T-cell (primary cell): ENCODE measurements around the gene RAP1A. TPM values are rescaled to one million over a fixed set of nuclear protein-coding genes. Genes with fewer than 3 reads are reported as not detected.

ENCODE experiments used
- ATAC-seq, 4 experiments: fragments of 200-7000 bp in 3 of 4; fragments of 150-1000 bp in 1 of 4; cut with Tn5 transposase; replicated peaks in 1 of 4; 1 replicate in 3 of 4; 2 replicates in 1 of 4; pipeline ENCODE4 v1.10.0; 2021; ENCODE audit warnings: moderate library complexity in 3 of 4, mild to moderate bottlenecking in 2 of 4, moderate number of reproducible peaks in 1 of 4
- CTCF ChIA-PET, 2 donors: fragments of 300-600 bp; sonication (Branson Sonifier 250); formaldehyde crosslinking; loops; one replicate each; lab custom pipeline; 2022; ENCODE audit warnings: antibody characterized with exemption in 2 of 2; lab: Charles Lee
- POLR2A ChIA-PET, 2 donors: fragments of 300-600 bp; sonication (Branson Sonifier 250); formaldehyde crosslinking; loops; one replicate each; lab custom pipeline; 2022; ENCODE audit warnings: antibody characterized with exemption in 2 of 2; lab: Charles Lee
- DNase-seq, 35 experiments: peaks; one replicate each; pipeline versions ENCODE4 v3.0.0 to v3.0.0-alpha.2; 2013 to 2023
- H3K27ac ChIP-seq: one replicate; pipeline ENCODE4 v1.5.1; 2013; ENCODE audit warnings: low read length
- H3K27me3 ChIP-seq, 2 experiments: replicated peaks in 1 of 2; 1 replicate in 1 of 2; 2 replicates in 1 of 2; pipeline versions ENCODE4 v1.6.1 to v1.7.0; 2013; ENCODE audit warnings: low read length in 1 of 2, mixed read lengths in 1 of 2; ENCODE audit not compliant: control insufficient read depth in 2 of 2, insufficient read depth in 2 of 2; ENCODE audit errors: extremely low read depth in 1 of 2
- H3K36me3 ChIP-seq, 2 donors: 1 replicate in 1 of 2; 2 replicates in 1 of 2; pipeline versions ENCODE4 v1.6.1 to v1.7.0; 2013; ENCODE audit warnings: low read length in 1 of 2; ENCODE audit not compliant: control insufficient read depth in 2 of 2, insufficient read depth in 1 of 2; ENCODE audit errors: extremely low read depth in 1 of 2
- H3K4me1 ChIP-seq, 2 experiments: 1 replicate in 1 of 2; 2 replicates in 1 of 2; pipeline versions ENCODE4 v1.6.1 to v1.7.0; 2013; ENCODE audit warnings: low read length in 2 of 2, mixed read lengths in 1 of 2; ENCODE audit not compliant: insufficient read depth in 2 of 2, control insufficient read depth in 1 of 2; ENCODE audit errors: extremely low read depth in 1 of 2
- H3K4me3 ChIP-seq, 2 donors: 1 replicate in 1 of 2; 2 replicates in 1 of 2; pipeline versions ENCODE4 v1.5.1 to v1.7.0; 2013; ENCODE audit warnings: mild to moderate bottlenecking in 2 of 2, low read length in 1 of 2, moderate library complexity in 1 of 2; ENCODE audit not compliant: control insufficient read depth in 1 of 2; ENCODE audit errors: extremely low read depth in 1 of 2
- H3K9me3 ChIP-seq: 2 replicates; pipeline ENCODE4 v1.7.0; 2013
- H3K27ac Mint-ChIP-seq, 2 donors: one replicate each; pipeline ENCODE4 v1.8.0; 2020 to 2021; ENCODE audit warnings: mild to moderate bottlenecking in 2 of 2, mixed read lengths in 2 of 2
- H3K27me3 Mint-ChIP-seq, 2 donors: one replicate each; pipeline ENCODE4 v1.8.0; 2021 to 2022; ENCODE audit warnings: mixed read lengths in 2 of 2
- H3K36me3 Mint-ChIP-seq: one replicate; pipeline ENCODE4 v1.8.0; 2021; ENCODE audit warnings: mixed read lengths
- H3K4me1 Mint-ChIP-seq, 3 donors: one replicate each; pipeline ENCODE4 v1.8.0; 2020 to 2022; ENCODE audit warnings: mixed read lengths in 3 of 3, mild to moderate bottlenecking in 1 of 3
- H3K4me3 Mint-ChIP-seq, 3 donors: one replicate each; pipeline ENCODE4 v1.8.0; 2020 to 2022; ENCODE audit warnings: mild to moderate bottlenecking in 3 of 3, mixed read lengths in 3 of 3, moderate library complexity in 3 of 3
- H3K9me3 Mint-ChIP-seq, 3 donors: one replicate each; pipeline ENCODE4 v1.8.0; 2020 to 2022; ENCODE audit warnings: mixed read lengths in 3 of 3
- WGBS: methylation state at CpG from one replicate; pipeline ENCODE4 v1.1.5; 2013; ENCODE audit warnings: missing lambda C conversion rate; ENCODE audit not compliant: insufficient coverage; 5-methylcytosine and 5-hydroxymethylcytosine counted together
- total RNA-seq, 35 experiments: library from RNA in 6 of 35; stranded (reverse) in 6 of 35; fragments of 120-200 nt in 1 of 35; gene quantifications; one replicate each; pipeline versions ENCODE4 v1.2.1 to v1.2.4 and lab custom pipeline; 2013 to 2026

The RAP1A gene
- total RNA-seq, 5 donors from 2014 or later (not counting 1 experiment from before 2014, with no cell fraction given): 95.0 to 108 (median 103) TPM

GRCh38 chr1:111720274-111720976, 100.8 kb downstream of the RAP1A start:
- Histone ChIP-seq H3K27ac (no peak overlapping the region), H3K36me3 (peaks cover 3% of the 10 kb centered on the region in 2 donors), H3K4me1 (peaks cover 0 to 11% of the 10 kb centered on the region in 2 experiments), H3K9me3 (no peaks in the 10 kb centered on the region), H3K4me3 (no peak overlapping the region), H3K27me3 (no peaks in the 10 kb centered on the region)
- Mint-ChIP-seq H3K27ac (peak overlapping the region in 1 of 2 donors; percentile 20), H3K36me3 (peaks cover 5% of the 10 kb centered on the region), H3K4me1 (peaks cover 16 to 41% (median 22%) of the 10 kb centered on the region in 3 donors), H3K27me3 (no peaks in the 10 kb centered on the region), H3K4me3 (no peak overlapping the region), H3K9me3 (no peaks in the 10 kb centered on the region)
- CTCF ChIA-PET: interaction anchor here in 1 of 2 donors (0.6 kb wide), 1 partner anchor 126 kb away, joined by 4 read pairs; no protein-coding TSS in a partner anchor
- WGBS: 98% methylated on average over 5 of the region's 7 CpGs
- ATAC-seq (no peak), DNase-seq (no peak)
- POLR2A ChIA-PET: no interaction called here

- peaks cover 16 to 41% (median 22%) of the 10 kb centered on the region in 3 donors for H3K4me1 Mint-ChIP-seq
- no peak for ATAC-seq
Observed at GRCh38 chr1:111720977-111721786, 101.6 kb downstream of the RAP1A start.

GRCh38 chr1:111723091-111723806, 103.7 kb downstream of the RAP1A start:
- CTCF ChIA-PET: interaction anchor here in 1 of 2 donors (0.6 to 1.3 kb wide), 2 partner anchors 8 to 32 kb away, joined by 5 read pairs; no protein-coding TSS in a partner anchor

More at GRCh38 chr1:111720977-111721786, 101.6 kb downstream of the RAP1A start:
- Mint-ChIP-seq H3K36me3 (peaks cover 5% of the 10 kb centered on the region), H3K27me3 (no peaks in the 10 kb centered on the region), H3K9me3 (no peaks in the 10 kb centered on the region), H3K4me3 (no peak overlapping the region), H3K27ac (peak overlapping the region in 1 of 2 donors; percentile 20)
- no peak for DNase-seq
- Histone ChIP-seq H3K9me3 (no peaks in the 10 kb centered on the region), H3K36me3 (peaks cover 3% of the 10 kb centered on the region in 2 donors), H3K27me3 (no peaks in the 10 kb centered on the region), H3K27ac (no peak overlapping the region), H3K4me1 (peaks cover 0 to 11% of the 10 kb centered on the region in 2 experiments), H3K4me3 (no peak overlapping the region)
- WGBS: 80% methylated on average over 2 of the region's 10 CpGs
- CTCF ChIA-PET: interaction anchor here in 1 of 2 donors (0.6 kb wide), 1 partner anchor 127 kb away, joined by 4 read pairs; no protein-coding TSS in a partner anchor
- POLR2A ChIA-PET: no interaction called here

GRCh38 chr1:111723871-111724270, 104.3 kb downstream of the RAP1A start:
- H3K36me3 ChIP-seq: peaks cover 0 to 3% of the 10 kb centered on the region in 2 donors
- Mint-ChIP-seq H3K9me3 (no peaks in the 10 kb centered on the region), H3K27me3 (no peaks in the 10 kb centered on the region), H3K27ac (peak overlapping the region; percentile 72 to 82), H3K4me3 (no peak overlapping the region), H3K36me3 (no peaks in the 10 kb centered on the region), H3K4me1 (peaks cover 16 to 41% (median 22%) of the 10 kb centered on the region in 3 donors)
- no peaks in the 10 kb centered on the region for H3K27me3 ChIP-seq
- H3K9me3 ChIP-seq: no peaks in the 10 kb centered on the region
- POLR2A ChIA-PET: interaction anchor here in 1 of 2 donors (0.6 kb wide), 1 partner anchor 212 kb away, joined by 3 read pairs; no protein-coding TSS in a partner anchor
- CTCF ChIA-PET: interaction anchor here in 1 of 2 donors (1.3 kb wide), 1 partner anchor 31 kb away, joined by 5 read pairs; no protein-coding TSS in a partner anchor
- no peak for ATAC-seq
- peaks cover 0 to 11% of the 10 kb centered on the region in 2 experiments for H3K4me1 ChIP-seq
- DNase-seq: no peak
- H3K4me3 ChIP-seq: no peak overlapping the region
- peak overlapping the region; percentile 0 for H3K27ac ChIP-seq
- no CpG with 5 or more reads among the region's 1 CpG for WGBS

More at GRCh38 chr1:111723091-111723806, 103.7 kb downstream of the RAP1A start:
- Mint-ChIP-seq H3K27me3 (no peaks in the 10 kb centered on the region), H3K36me3 (no peaks in the 10 kb centered on the region), H3K27ac (peak overlapping the region; percentile 77 to 82), H3K9me3 (no peaks in the 10 kb centered on the region), H3K4me3 (no peak overlapping the region), H3K4me1 (peaks cover 16 to 41% (median 22%) of the 10 kb centered on the region in 3 donors)
- DNase-seq: peak in 29 of 35 experiments; percentile 23 to 66 (median 45)
- Histone ChIP-seq H3K27ac (peak overlapping the region; percentile 0), H3K27me3 (no peaks in the 10 kb centered on the region), H3K4me3 (no peak overlapping the region), H3K9me3 (no peaks in the 10 kb centered on the region), H3K36me3 (peaks cover 0 to 3% of the 10 kb centered on the region in 2 donors), H3K4me1 (peaks cover 0 to 11% of the 10 kb centered on the region in 2 experiments)
- 78% methylated on average over 5 of the region's 7 CpGs for WGBS
- peak; percentile 46 to 92 (median 62) for ATAC-seq
- POLR2A ChIA-PET: interaction anchor here in 1 of 2 donors (0.6 to 0.7 kb wide), 2 partner anchors 32 to 211 kb away, joined by 3 read pairs; no protein-coding TSS in a partner anchor

GRCh38 chr1:111725192-111725591, 105.6 kb downstream of the RAP1A start:
- CTCF ChIA-PET: interaction anchor here in 1 of 2 donors (0.7 kb wide), 1 partner anchor 10 kb away, joined by 3 read pairs; no protein-coding TSS in a partner anchor
- H3K27ac Mint-ChIP-seq: no peak overlapping the region
- H3K27me3 ChIP-seq: no peaks in the 10 kb centered on the region

More at GRCh38 chr1:111725192-111725591, 105.6 kb downstream of the RAP1A start:
- no peak overlapping the region for H3K4me3 Mint-ChIP-seq
- no peaks in the 10 kb centered on the region for H3K9me3 ChIP-seq
- DNase-seq: peak in 1 of 35 experiments; percentile 19
- H3K4me3 ChIP-seq: no peak overlapping the region
- no peaks in the 10 kb centered on the region for H3K9me3 Mint-ChIP-seq
- H3K4me1 ChIP-seq: peaks cover 0 to 11% of the 10 kb centered on the region in 2 experiments
- H3K27me3 Mint-ChIP-seq: no peaks in the 10 kb centered on the region
- no peaks in the 10 kb centered on the region for H3K36me3 ChIP-seq
- 94% methylated on average over 5 of the region's 5 CpGs for WGBS
- H3K36me3 Mint-ChIP-seq: no peaks in the 10 kb centered on the region
- H3K27ac ChIP-seq: no peak overlapping the region
- peaks cover 16 to 37% (median 20%) of the 10 kb centered on the region in 3 donors for H3K4me1 Mint-ChIP-seq
- POLR2A ChIA-PET: no interaction called here
- ATAC-seq: no peak
